ENCODE results near the gene AKT3. TPM values are rescaled to one million over a fixed set of nuclear protein-coding genes. Genes with fewer than 3 reads are reported as not detected.

The AKT3 gene
- total and polyA plus RNA-seq, 2 of the 8 experiments (the other 6 are each of a cell fraction or from before 2014, with no cell fraction given): 6.0 to 36.4 TPM

- Histone ChIP-seq H4K20me1 (replicated peaks in 1 of 2; ENCODE audit: control insufficient read depth in 1 of 2, insufficient read depth in 2 of 2, low read length in 2 of 2) (no peaks in the 10 kb centered on the region), H3K4me3 (ENCODE audit: extremely low read depth in 1 of 4, insufficient read depth in 2 of 4, low read depth in 3 of 4, low read length in 4 of 4) (no peak overlapping the region), H2BK12ac (ENCODE audit: low read depth, low read length) (no peak overlapping the region), H2AFZ (ENCODE audit: low read length) (no peak overlapping the region), H3K27me3 (replicated peaks in 1 of 4; ENCODE audit: control insufficient read depth in 3 of 4, extremely low read depth in 1 of 4, insufficient read depth in 3 of 4, low read length in 3 of 4) (no peaks in the 10 kb centered on the region), H3K4me2 (ENCODE audit: insufficient read depth in 1 of 2, low read depth in 2 of 2, low read length in 2 of 2) (no peak overlapping the region), H3K4ac (replicated peaks; ENCODE audit: insufficient read length, low read depth, low read length) (no peak overlapping the region), H3K36me3 (ENCODE audit: control insufficient read depth in 2 of 4, insufficient read depth in 4 of 4, low read length in 3 of 4) (no peaks in the 10 kb centered on the region; a peak in 1 of 8 replicates), H3K18ac (ENCODE audit: extremely low read depth, low read length) (no peak overlapping the region), H3K27ac (ENCODE audit: low read depth, low read length) (no peak overlapping the region), H4K8ac (ENCODE audit: extremely low read depth, insufficient read depth, low read length) (no peak overlapping the region), H2AK5ac (ENCODE audit: low read depth, low read length) (no peak overlapping the region), H2BK5ac (ENCODE audit: low read depth, low read length) (no peak overlapping the region), H4K5ac (ENCODE audit: insufficient read length, low read depth, low read length) (no peak overlapping the region), H3K4me1 (replicated peaks in 1 of 4; ENCODE audit: control insufficient read depth in 3 of 4, insufficient read depth in 4 of 4, low read length in 3 of 4) (no peaks in the 10 kb centered on the region), H3K23ac (ENCODE audit: insufficient read length) (no peak overlapping the region), H3K9ac (replicated peaks in 1 of 4; ENCODE audit: extremely low read depth in 1 of 4, low read depth in 3 of 4, low read length in 3 of 4) (no peak overlapping the region), H3K79me1 (ENCODE audit: low read depth, low read length) (no peaks in the 10 kb centered on the region), H3K23me2 (ENCODE audit: low read depth, low read length) (no peaks in the 10 kb centered on the region), H2BK15ac (ENCODE audit: low read length) (no peak overlapping the region), H3K56ac (replicated peaks; ENCODE audit: insufficient read length, low read depth, low read length) (no peak overlapping the region), H3K9me3 (ENCODE audit: insufficient read depth in 2 of 2, low read depth in 1 of 2, low read length in 1 of 2) (0 out of 4 replicates have a peak, but pooled peaks cover 3 to 4% of the 10 kb centered on the region in 2 experiments), H2BK20ac (ENCODE audit: low read length) (no peak overlapping the region), H4K91ac (replicated peaks; ENCODE audit: insufficient read length, low read length) (no peak overlapping the region), H3K14ac (ENCODE audit: insufficient read length) (no peak overlapping the region), H2BK120ac (replicated peaks; ENCODE audit: low read depth, low read length) (no peak overlapping the region), H3K79me2 (ENCODE audit: control insufficient read depth in 1 of 2, insufficient read depth in 2 of 2, low read length in 2 of 2) (no peaks in the 10 kb centered on the region)
- FAIRE-seq: no peak
- DNase-seq (ENCODE audit: low read depth in 1 of 2, low spot score in 2 of 2): no peak
- WGBS, 2 experiments (ENCODE audit: extremely low coverage in 1 of 2, insufficient coverage in 1 of 2, insufficient read length in 1 of 2, insufficient replicate concordance in 2 of 2, low coverage in 1 of 2, low lambda C conversion rate in 2 of 2, missing lambda C conversion rate in 1 of 2): 89% methylated on average over 1 of the region's 1 CpG; no CpG with 5 or more reads in 1 of the 2 experiments
- TF ChIP-seq CTBP2 (IDR thresholded peaks at IDR 0.05; ENCODE audit: borderline replicate concordance, insufficient read depth, insufficient read length, low read length): no peak
- CTCF ChIA-PET (ENCODE audit: partially characterized antibody): interaction anchor here (0.7 to 0.8 kb wide), 2 partner anchors 28 to 198 kb away, joined by 3 read pairs; no protein-coding TSS in a partner anchor
- POLR2A ChIA-PET (ENCODE audit: partially characterized antibody): no interaction called here
Observed at GRCh38 chr1:243582326-243582725, 267.7 kb downstream of the AKT3 start.

Data from H1 (cell line).